ENCODE data around the gene NPIPB2.
"Not testable (repeated sequence)": the region's sequence is repeated elsewhere in the genome, so short reads cannot be mapped to it uniquely, and the experiment has no call there.

NPIPB2 gene

DNA sequence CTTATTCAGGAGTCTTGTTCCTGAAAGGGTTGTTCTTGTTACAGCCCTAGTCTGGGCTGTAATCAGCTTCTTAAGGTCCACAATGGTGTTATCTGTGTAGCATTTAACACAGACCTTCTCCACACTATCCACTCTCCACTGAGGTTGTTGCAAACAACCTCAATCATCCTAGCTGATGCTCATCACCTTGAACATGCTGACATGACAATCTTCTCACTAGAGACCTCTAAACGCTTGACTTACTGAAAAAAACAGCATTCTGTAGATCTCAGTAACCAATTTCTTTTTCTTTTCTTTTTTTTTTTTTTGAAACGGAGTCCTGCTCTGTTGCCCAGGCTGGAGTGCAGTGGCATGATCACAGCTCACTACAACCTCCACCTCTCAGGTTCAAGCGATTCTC is 26.7 kb upstream of the NPIPB2 start:
- no peak for TF ChIP-seq CTCF (IDR thresholded peaks at IDR 0.05; ENCODE audit: insufficient read depth, low read depth, low read length, missing control alignments)
- DNase-seq (ENCODE audit: low read depth), result no peak
- H3K4me3 ChIP-seq (ENCODE audit: low read depth, low read length), result no peak overlapping the region

DNA sequence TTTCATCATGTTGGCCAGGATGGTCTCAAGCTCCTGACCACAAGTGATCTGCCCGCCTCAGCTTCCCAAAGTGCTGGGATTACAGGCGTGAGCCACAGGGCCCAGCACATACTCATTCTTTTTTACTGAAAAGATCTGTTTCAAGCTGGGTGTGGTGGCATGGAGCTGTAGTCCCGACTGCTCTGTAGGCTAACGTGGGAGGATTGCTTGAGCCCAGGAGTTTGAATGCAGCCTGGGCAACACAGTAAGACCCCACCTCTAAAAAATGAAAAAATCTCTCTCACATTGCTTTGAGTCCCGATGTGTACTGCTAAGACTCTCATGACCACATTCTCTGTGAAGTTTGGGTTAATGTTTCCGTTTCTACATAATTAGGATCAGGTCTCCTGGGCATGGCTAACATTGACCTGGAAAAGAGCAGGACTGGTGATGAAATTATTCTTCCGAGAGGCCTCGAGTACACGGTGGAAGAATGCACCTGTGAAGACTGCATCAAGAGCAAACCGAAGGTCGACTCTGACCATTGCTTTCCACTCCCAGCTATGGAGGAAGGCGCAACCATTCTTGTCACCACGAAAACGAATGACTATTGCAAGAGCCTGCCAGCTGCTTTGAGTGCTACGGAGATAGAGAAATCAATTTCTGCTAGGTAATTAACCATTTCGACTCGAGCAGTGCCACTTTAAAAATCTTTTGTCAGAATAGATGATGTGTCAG is 25.5 kb upstream of the NPIPB2 start:
- DNase-seq (ENCODE audit: low read depth), result no peak
- TF ChIP-seq CTCF (IDR thresholded peaks at IDR 0.05; ENCODE audit: insufficient read depth, low read depth, low read length, missing control alignments), result no peak

DNA sequence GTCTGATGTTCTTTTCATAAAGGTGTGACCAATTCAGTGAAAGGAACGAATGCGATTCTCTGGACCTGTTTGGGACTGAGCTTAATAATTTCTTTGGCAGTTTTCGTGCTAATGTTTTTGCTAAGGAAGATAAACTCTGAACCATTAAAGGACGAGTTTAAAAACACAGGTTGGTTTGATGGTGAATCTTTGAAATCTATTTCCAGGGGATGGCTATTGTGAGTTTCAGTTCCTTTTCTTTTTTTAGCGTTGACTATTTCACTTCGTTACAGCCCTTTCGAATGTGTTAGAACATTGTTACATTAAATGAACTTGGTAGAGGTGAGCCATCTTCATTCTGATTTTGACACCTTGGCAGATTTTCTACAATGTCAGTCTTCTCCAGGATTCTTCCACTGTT is 24.3 kb upstream of the NPIPB2 start:
- DNase-seq (ENCODE audit: low read depth), result peak; percentile 77
- peak overlapping the region; percentile 91 for H3K4me3 ChIP-seq (ENCODE audit: low read depth, low read length)
- TF ChIP-seq CTCF (IDR thresholded peaks at IDR 0.05; ENCODE audit: insufficient read depth, low read depth, low read length, missing control alignments), result no peak

More for the DNA sequence above, 25.5 kb upstream of the NPIPB2 start:
- H3K4me3 ChIP-seq (ENCODE audit: low read depth, low read length), result peak overlapping the region; percentile 91

GRCh38 chr16:11964761-11965551 is 23.1 kb upstream of the NPIPB2 start, which contains the start of gene TNFRSF17:
TNFRSF17 (plus strand) TSS chr16:11965210; CDS start chr16:11965325, 115 bp downstream.
- DNase-seq (ENCODE audit: low read depth), result peak; percentile 95
- H3K4me3 ChIP-seq (ENCODE audit: low read depth, low read length), result peak within 1 kb of the TSS; percentile 91
- TF ChIP-seq CTCF (IDR thresholded peaks at IDR 0.05; ENCODE audit: insufficient read depth, low read depth, low read length, missing control alignments), result no peak

DNA sequence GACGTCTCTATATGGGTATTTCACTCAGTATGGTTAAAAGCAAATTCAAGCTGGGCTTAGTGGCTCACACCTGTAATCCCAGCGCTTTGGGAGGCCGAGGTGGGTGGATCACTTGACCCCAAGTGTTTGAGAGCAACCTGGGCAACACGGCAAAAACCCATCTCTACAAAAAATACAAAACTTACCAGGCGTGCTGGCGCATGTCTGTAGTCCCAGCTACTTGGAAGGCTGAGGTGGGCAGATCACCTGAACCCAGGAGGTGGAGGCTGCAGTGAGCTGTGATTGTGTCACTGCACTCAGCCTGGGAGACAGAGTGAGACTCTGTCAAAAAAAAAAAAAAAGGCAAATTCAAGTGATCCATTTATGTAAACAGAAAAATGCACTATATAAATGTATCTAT is 21.9 kb upstream of the NPIPB2 start:
- H3K4me3 ChIP-seq (ENCODE audit: low read depth, low read length), result peak overlapping the region; percentile 91
- no peak for TF ChIP-seq CTCF (IDR thresholded peaks at IDR 0.05; ENCODE audit: insufficient read depth, low read depth, low read length, missing control alignments)
- DNase-seq (ENCODE audit: low read depth), result no peak

DNA sequence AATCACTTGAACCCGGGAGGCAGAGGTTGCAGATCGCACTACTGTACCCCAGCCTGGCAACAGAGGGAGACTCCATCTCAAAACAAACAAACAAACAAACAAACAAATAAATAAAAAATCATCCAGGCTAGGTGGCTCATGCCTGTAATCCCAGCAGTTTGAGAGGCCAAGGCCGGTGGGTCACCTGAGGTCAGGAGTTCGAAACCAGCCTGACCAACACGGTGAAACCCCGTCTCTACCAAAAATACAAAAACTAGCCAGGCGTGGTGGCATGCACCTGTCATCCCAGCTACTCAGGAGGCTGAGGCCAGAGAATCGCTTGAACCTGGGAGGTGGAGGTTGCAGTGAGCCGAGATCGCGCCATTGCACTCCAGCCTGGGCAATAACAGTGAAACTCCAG is 21.1 kb upstream of the NPIPB2 start:
- peak overlapping the region; percentile 91 for H3K4me3 ChIP-seq (ENCODE audit: low read depth, low read length)
- peak; percentile 65 for DNase-seq (ENCODE audit: low read depth)

- not testable (repeated sequence) for DNase-seq (ENCODE audit: low read depth); H3K4me3 ChIP-seq (ENCODE audit: low read depth, low read length)
Measured at GRCh38 chr16:11962457-11962856, 20.6 kb upstream of the NPIPB2 start.

Data from GM12865 (cell line).